HG03196 (cell line): Measurements from ENCODE around the gene USB1.
A peak's percentile ranks its signal among the peaks of the same experiment; 100 is the strongest.
"Not testable (repeated sequence)": the region's sequence is repeated elsewhere in the genome, so short reads cannot be mapped to it uniquely, and the experiment has no call there.

ENCODE experiments used
- ATAC-seq: cut with Tn5 transposase; IDR thresholded peaks from one replicate; pipeline ENCODE4 v1.9.1; 2021; ENCODE audit not compliant: unreplicated experiment

The USB1 gene

DNA sequence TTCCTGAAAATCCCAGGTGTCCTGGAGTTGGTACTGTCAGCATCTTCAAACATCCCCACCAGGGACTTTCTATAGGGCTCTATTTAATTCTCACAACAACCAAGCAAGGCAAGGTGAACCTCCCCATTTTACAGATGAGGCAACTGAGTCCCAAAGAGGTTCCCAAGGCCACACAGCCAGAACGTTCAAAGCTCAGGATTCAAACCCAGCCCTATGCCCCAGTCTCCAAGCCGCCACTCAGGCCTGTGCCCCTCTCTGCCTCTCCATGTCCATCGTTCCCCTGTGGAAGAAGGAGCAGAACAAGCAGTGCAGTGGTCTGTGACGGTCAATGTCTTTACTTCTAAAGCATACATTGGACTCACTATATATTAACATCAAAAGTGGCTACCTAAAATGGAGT is 6.8 kb upstream of the USB1 start:
- ATAC-seq = no peak

DNA sequence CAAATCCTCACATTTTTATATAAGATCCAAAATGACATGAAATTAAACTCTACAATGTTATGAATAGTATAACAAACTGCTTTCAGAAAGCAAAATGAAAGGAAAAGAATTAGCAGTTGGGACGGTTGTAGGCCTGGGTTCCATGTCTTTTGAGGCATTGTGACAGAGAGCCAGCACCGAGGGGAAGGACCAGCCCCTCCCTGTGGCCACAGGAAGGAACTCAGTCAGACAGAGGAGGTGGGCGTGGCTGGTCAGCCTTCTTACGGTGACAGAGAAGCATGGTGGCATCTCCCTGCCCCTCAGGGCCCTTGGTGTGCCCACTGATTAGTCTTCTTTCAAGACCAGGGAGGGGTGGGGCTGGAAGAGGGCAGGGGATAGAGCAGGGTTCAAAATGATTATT is 6.4 kb upstream of the USB1 start:
- peak; percentile 45 for ATAC-seq

DNA sequence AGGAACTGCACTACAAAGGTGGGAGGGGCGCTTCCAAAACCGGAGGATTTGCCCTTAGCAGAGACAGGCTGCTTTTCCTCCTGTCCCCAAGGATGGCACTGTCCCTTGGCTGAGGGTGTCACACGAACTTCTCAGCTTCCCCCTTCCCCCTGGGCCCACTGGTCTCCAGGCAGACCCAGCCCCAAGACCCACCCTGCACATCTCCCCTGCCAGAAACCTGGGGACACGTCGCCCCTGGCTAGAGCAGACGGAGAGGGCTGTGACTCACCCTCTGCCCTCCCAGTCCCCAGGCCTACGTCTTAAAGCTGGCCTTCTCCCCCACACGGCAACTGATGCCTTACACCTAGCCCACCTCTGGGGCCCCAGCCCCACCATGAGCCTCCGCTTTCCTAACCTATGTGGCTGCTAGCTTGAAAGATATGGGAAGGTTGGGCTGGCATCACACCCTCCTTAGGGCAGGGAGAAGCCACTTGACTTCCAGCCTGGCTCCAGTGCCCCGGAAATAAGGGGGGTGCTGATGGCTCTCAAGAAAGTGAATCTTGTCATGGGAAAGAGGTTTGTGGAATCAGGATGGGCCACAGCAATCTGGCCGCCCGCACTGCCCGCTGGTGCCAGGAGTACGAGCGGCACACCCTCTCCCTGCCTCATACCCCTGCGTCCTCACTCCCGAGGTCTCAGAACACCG is 5.3 kb upstream of the USB1 start:
- no peak for ATAC-seq

DNA sequence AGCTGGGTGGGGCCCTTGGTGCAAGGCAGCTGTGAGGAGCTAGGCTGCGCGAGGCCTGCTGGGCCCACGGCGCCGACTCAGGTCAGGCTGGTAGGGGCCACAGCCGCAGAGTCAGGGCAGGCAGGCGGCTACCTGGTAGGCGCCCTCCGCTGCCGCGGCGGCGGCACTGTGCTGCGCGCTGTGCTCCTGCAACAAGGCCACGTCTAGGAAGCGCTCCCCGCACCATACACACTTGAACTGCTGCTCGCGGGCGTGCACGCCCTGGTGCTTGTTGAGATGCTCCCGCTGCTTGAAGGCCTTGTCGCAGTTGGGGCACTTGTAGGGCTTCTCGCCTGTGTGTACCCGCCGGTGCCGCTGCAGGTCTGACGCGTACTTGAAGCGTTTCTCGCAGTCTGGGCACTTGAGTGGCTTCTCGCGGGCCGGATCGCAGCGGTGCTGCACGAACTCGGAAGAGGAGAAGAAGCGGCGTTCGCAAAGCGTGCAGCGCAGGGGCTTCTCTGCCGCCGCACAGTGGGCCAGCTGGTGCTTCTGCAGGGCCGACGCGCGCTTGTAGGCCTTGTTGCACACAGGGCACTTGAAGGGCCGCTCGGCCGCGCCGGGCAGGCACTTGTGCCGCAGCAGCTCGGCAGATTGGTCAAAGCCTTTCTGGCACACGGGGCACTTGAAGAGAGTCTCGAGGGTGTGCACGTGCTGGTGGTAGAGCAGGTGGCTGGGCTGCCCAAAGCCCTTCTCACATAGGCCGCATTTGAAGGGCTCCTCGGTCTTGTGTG is 4.6 kb upstream of the USB1 start:
- no peak for ATAC-seq

DNA sequence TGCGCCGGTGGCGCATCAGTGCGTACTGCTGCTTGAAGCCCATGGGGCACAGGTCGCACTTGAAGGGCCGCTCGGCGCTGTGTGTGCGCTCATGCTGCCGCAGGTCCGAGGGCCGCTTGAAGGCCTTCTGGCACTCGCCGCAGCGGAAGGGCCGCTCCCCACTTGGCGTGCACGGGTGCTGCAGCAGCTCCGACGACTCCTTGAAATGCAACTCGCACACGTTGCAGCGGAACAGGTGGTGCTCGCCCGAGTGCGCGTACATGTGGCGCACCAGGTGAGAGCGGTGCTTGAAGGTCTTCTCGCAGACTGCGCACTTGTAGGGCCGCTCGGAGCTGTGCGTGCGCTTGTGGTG is 4.1 kb upstream of the USB1 start:
- ATAC-seq = no peak

DNA sequence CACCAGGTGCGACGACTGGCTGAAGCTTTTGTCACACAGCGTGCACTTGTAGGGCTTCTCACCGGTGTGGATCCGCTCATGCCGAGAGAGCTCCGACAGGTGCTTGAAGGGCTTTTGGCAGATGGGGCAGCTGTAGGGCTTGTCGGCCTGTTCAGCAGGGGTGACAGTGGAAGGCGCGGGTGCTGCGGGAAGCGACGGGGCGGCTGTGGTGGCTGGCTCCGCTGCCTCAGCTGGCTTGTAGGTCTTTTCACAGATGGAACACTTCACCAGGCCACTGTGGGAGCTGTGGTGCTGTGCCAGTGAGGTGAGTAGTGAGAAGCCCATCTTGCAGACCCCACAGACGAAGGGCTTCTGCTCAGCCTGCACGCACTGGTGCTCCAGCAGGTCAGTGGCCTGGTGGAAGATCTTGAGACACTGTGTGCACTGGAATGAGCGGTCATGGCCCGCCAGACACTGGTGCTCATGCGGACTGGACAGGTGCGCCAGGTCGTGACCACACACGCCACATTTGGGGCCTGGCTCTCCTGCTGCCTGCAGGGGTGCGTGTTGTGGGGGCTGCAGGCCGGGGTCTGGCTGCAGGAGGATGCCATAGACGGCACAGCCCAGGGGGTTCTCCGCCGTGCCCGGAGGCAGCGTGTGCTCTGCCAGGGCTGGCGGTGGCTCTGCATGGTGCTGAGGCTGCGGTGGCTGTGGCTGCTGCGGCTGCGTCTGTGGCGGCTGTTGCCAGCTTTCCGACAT is 3.5 kb upstream of the USB1 start:
- no peak for ATAC-seq

DNA sequence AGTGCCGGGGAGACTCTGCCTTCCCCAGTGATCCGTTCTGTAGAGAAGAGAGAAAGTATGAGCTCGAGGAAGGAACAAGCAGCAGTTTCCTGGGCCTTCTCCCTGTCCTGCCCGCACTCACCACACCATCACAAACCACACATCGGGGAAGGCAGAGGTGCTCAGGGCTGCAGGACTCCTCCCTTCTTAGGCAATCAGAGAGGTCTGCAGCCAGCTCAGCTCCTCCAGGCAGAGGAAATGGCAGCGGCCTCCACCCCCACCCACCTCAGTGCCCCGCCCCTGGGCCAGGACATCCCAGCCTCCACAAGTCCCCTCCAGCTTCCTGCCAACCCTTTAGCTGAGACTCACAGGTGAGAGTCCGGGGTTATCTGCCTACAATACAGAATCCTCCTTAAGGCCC is 2.7 kb upstream of the USB1 start:
- no peak for ATAC-seq

DNA sequence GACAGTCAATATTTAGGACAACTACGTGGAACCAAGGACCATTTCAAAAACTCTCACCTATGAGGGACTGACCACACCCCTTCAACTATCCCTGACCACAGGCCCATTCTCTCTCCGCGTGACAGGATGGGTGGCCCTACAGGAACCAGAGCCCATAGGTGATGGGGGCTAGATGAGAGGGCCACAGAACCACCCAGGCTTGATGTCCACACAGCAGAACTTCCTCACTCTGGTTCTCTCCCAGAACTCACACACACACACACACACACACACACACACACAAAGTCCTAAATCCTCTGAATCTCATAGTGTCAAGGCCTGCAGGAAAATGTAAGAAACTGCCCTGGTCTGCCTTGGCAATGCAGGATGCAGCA is 2.2 kb upstream of the USB1 start:
- no peak for ATAC-seq

DNA sequence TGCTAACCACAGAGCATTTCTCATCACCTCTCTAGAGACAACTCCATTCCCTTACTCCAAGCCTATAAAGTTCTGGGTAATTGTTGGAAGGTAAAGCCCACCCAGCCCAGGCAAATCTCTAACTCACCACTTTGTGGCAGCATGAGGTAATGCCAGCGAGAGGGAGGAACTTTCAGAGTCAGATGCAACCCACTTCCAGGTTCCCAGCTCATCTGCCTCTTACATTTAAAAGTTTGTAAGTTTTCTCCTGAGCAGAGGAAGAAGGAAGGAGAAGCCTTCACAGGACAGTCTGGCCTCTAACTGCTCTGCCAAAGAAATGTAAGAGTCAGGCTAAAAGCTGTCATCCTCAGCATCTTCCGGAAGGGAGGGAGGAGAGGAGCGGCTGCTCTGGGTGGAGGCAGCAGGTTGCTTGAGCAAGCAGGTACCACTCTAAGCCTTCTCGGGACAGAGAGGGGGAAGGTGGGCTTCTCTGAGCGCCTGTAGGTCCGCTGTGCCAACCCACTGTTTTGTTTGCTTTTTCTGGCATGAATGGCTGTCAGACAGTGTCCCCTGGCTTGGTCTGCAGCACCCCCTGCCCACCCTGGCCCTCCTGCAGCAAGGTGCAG is 1.7 kb upstream of the USB1 start:
- ATAC-seq = no peak

DNA sequence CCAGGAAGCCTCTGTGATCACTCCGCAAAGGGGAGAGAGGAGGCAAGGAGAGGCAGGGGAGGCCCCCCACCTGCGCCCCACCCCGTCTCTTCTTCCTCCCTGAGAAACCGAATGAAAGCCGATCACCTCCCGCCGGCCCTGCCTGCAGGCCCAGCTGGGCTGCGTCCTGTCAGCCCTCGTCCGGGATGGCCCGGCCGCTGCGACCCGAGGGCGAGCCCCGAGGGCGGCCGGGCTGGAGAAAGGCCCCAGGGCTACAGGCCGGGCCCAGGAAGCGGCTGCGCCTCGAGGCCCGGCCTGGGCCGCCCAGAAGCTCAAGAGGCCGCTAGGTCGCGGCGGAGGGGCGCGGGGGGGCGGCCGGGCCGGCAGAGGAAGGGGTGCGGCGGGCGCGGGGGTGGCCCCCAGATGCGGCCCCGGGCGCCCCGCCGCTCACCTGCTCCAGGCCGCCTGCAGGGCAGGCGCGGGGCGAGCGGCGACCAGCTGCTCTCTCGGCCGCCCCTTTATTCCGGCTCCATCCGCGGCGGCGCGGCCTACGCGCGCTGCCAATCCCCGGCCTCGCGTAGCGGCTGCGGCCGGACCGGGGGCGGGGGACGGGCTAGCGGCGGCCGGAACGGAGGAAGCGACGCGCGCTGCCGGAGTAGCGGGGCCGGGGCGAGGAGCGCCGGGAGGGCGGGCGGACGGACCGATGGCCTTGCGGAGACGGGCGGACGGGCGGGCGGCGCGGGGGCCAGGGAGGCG is 1.1 kb upstream of the USB1 start, which contains the start of gene ZNF319:
Gene ZNF319 (minus strand): TSS at position 702 of the 735 bp plus-strand sequence. CDS start 2,407 bp downstream, outside the sequence.
- ATAC-seq = peak; percentile 17

DNA sequence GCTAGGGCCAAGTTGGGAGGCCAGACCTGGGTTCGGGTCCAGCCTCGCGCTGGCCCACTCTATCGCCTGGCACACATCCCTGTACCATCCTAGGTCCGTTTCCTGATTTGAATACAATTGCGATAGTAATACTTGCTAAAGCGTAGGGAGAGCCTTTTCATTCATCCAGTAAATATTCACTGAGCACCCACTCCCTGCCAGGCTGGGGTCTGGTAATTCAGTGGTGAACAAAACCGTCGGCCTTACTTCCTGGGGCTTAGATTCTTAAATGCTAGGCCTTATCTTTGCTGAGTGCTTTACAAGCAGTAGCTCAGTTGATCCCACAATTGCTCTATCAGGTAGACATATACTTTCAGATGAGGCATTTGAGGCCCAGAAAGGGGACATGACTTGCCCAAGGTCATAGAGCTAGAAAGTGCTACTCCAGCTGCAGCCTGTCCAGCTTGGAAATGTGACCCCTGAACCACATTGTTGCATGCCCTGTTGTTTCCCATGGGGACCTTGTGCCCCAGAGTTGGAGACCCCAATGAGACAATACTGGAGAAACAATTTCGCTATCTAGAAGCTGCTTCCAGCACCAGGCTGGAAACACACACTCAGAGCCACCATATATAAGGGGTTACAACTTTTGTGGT is 691 bp downstream of the USB1 start:
- no peak for ATAC-seq

DNA sequence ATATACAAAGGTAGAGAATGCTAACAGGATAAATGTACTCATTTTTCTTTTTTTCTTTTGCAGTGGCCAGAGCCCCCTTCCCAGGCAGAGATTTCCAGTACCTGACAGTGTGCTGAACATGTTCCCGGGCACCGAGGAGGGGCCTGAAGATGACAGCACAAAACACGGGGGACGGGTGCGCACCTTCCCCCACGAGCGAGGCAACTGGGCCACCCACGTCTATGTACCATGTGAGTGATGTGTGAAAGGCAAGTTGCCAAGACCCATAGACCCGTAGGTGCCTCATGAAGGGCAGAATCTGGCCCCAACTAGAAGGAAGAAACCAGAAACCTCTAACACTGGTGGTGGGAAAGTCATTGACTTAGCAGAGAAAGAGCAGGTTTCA is 1.2 kb downstream of the USB1 start:
- no peak for ATAC-seq

DNA sequence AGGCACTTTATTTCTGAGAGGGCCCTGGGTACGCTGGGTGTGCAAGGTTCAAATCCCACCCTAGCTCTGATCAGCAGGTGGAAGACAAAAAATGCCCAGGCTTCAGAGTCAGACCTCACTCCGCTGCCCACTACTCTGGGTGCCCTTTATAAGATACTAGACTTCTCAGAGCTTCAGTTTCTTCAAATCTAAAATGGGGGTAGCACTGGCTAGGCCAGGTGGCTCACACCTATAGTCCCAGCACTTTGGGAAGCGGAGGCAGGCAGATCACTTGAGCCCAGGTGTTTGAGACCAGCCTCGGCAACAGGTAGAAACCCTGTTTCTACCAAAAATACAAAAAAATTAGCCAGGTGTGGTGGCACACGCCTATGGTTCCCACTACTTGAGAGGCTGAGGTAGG is 1.7 kb downstream of the USB1 start:
- ATAC-seq = no peak

DNA sequence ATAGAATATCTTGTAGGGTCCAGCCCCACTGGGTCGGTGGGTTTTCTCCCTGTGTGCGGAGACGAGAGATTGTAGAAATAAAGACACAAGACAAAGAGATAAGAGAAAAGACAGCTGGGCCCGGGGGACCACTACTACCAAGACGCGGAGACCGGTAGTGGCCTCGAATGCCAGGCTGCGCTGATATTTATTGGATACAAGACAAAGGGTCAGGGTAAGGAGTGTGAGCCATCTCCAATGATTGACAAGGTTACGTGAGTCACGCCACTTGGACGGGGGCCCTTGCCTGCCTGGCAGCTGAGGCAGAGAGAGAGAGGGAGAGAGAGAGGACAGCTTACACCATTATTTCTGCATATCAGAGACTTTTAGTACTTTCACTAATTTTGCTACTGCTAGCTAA is 3.5 kb downstream of the USB1 start:
- not testable (repeated sequence) for ATAC-seq

DNA sequence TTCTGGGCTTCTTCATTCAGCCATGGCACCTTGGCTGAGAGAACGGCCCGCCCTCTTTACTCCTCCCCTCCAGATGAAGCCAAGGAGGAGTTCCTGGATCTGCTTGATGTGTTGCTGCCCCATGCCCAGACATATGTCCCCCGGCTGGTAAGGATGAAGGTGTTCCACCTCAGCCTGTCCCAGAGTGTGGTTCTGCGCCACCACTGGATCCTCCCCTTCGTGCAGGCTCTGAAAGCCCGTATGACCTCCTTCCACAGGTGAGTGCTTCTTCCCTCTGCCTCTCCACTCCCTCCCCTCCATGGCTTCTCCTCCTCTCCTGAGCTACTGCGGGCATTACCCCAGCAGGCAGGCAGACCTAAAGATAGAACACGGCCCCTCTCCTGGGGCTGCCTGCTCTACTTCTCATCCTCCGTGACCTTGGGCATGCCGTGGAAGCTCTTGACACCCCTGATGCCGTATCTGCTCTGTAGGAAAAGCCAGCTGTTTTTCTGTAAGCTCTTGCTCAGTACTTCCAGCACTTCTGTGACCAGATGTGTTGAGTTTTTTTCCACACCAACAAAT is 8.7 kb downstream of the USB1 start:
- no peak for ATAC-seq

DNA sequence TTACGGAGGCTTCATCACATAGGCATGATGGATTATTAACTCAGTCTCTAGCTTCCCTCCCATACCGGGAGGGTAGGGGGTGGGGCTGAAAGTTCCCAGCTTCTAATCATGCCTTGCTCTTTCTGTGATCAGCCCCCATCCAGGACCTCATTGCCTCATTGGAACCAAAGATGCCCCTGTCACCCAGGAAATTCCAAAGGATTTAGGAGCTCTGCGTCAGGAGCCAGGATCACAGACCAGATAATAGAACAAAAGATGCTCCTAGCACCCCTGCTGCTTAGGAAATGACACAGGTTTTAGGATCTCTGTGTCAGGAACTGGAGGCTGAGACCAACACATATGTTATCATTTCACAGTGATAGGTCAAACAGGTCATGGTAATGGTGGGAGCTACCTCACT is 9.7 kb downstream of the USB1 start:
- ATAC-seq = no peak

DNA sequence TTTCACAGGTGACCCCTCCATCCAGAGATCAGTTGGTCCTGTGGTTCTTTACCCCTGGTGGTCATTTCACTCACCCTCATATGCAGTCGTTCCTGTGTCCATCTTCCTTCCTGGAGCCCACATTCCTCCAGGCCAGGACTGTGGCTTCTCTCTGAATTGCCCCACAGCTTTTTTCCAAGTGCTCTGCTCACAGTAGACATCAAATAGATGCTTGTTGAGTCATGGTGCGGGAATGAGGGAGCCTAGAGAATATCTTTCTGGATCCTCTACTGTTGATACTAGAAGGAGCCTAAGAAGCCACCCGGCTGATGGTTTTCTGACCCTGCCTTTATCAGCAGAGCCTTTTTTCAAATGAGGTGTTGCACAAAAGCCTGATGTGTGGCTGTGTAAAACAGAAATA is 10.4 kb downstream of the USB1 start:
- no peak for ATAC-seq

DNA sequence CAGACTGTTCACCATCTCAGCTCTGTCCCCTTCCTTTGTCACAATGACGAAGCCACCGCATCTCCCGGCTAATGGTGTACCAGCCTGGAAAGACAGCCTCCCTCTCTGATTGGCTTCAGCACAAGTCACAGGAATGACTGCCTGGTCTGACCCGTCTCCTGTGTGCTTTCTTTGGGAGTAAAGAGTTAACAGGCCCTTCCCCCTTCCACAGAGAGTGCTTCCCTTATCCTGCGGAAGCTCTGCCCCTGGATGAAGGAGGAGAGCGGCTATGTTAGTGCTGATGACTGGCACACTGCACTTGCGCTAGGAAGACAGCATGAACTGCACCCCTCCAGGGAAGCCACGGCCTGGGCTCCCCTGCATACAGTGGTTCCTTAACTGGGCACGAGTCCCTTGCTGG is 11.3 kb downstream of the USB1 start:
- no peak for ATAC-seq

DNA sequence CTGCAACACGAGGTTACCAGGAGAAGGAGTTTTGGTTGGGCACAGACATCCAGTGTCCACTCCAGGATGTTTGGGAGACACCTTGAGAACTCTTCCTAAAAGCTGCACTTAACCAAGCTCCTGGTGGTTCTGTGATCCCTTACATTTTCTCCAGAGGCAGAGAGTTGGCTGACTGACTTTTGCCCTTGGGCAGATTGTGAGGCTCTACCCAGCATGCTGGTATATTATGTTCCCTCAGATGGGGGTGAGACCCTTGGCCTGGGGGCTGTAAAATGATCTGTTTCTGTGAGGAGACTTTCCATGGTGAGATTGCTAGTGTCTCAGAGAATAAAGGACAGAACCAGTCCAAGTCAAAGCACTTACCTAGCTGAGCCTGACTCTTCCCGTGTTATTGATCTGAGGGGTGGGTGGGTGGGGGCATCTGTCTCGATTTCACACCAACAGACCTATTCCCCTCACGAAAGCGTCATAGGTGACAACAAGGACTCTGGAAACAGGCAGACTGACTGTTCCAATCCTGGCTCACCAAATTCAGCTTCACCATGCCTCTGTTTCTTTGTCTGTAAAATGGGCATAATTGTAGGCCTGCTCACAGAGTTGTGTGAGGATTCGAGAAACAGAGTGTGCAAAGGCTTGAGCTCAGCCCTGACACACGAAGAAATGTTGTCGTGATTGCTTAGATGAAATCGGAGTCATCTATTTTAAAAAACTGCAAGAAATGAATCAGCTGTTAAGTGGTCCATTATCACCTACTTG is 12.2 kb downstream of the USB1 start:
- ATAC-seq = no peak
